H9 (cell line): ENCODE results near the gene DCT. TPM values are rescaled to one million over a fixed set of nuclear protein-coding genes. Genes with fewer than 3 reads are reported as not detected.

Experiments used
- DNase-seq: peaks from one replicate; pipeline ENCODE4 v3.0.0-alpha.2; 2017
- H2AFZ ChIP-seq: one replicate; pipeline ENCODE4 v1.6.1; 2013; ENCODE audit warnings: mild to moderate bottlenecking, low read length, control low read depth, moderate library complexity
- H2AK5ac ChIP-seq: 2 replicates; pipeline ENCODE4 v1.6.1; 2013; ENCODE audit warnings: low read length, control low read depth, mixed read lengths; ENCODE audit not compliant: insufficient read length
- H2BK120ac ChIP-seq: one replicate; pipeline ENCODE4 v1.6.1; 2013; ENCODE audit warnings: low read depth, mild to moderate bottlenecking, low read length, control low read depth, inconsistent platforms; ENCODE audit not compliant: poor library complexity, severe bottlenecking
- H2BK12ac ChIP-seq: 2 replicates; pipeline ENCODE4 v1.6.1; 2013; ENCODE audit warnings: low read length, control low read depth, mixed read lengths, low read depth; ENCODE audit not compliant: insufficient read length
- H2BK15ac ChIP-seq: 2 replicates; pipeline ENCODE4 v1.6.1; 2013; ENCODE audit warnings: low read depth, low read length, control low read depth
- H2BK20ac ChIP-seq: one replicate; pipeline ENCODE4 v1.6.1; 2013; ENCODE audit warnings: low read depth, mild to moderate bottlenecking, low read length, control low read depth, inconsistent platforms; ENCODE audit not compliant: poor library complexity, severe bottlenecking
- H2BK5ac ChIP-seq: 2 replicates; pipeline ENCODE4 v1.6.1; 2013; ENCODE audit warnings: low read length, control low read depth, mixed read lengths; ENCODE audit not compliant: insufficient read length
- H3K14ac ChIP-seq: 2 replicates; pipeline ENCODE4 v1.6.1; 2013; ENCODE audit warnings: low read length, control low read depth; ENCODE audit not compliant: insufficient read depth
- H3K18ac ChIP-seq: 2 replicates; pipeline ENCODE4 v1.6.1; 2013; ENCODE audit warnings: low read depth, mild to moderate bottlenecking, mixed read lengths, low read length, control low read depth; ENCODE audit not compliant: insufficient read length
- H3K23ac ChIP-seq: 2 replicates; pipeline ENCODE4 v1.6.1; 2013; ENCODE audit warnings: low read length, control low read depth, mixed read lengths, low read depth; ENCODE audit not compliant: insufficient read length
- H3K23me2 ChIP-seq: 2 replicates; pipeline ENCODE4 v1.6.1; 2013; ENCODE audit warnings: low read depth, mild to moderate bottlenecking, mixed read lengths, low read length, control low read depth; ENCODE audit not compliant: insufficient read length, poor library complexity, severe bottlenecking
- H3K27ac ChIP-seq: 2 replicates; pipeline ENCODE4 v1.5.1; 2013; ENCODE audit warnings: low read length, control low read depth, mixed read lengths, low read depth; ENCODE audit not compliant: insufficient read length
- H3K27me3 ChIP-seq: 2 replicates; pipeline ENCODE4 v1.6.1; 2013; ENCODE audit warnings: low read length, control low read depth, inconsistent platforms; ENCODE audit not compliant: insufficient read depth
- H3K4ac ChIP-seq: 2 replicates; pipeline ENCODE4 v1.6.1; 2013; ENCODE audit warnings: low read depth, mild to moderate bottlenecking, control low read depth, inconsistent platforms, low read length, moderate library complexity
- H3K4me1 ChIP-seq: 2 replicates; pipeline ENCODE4 v1.6.1; 2013; ENCODE audit warnings: low read length, control low read depth, inconsistent platforms; ENCODE audit not compliant: insufficient read depth
- H3K4me2 ChIP-seq: 2 replicates; pipeline ENCODE4 v1.6.1; 2013; ENCODE audit warnings: low read length, control low read depth, mixed read lengths; ENCODE audit not compliant: insufficient read length, insufficient read depth
- H3K56ac ChIP-seq: 2 replicates; pipeline ENCODE4 v1.6.1; 2013; ENCODE audit warnings: low read depth, mild to moderate bottlenecking, mixed read lengths, low read length, control low read depth; ENCODE audit not compliant: insufficient read length
- H3K79me1 ChIP-seq: 2 replicates; pipeline ENCODE4 v1.6.1; 2013; ENCODE audit warnings: low read depth, mild to moderate bottlenecking, moderate library complexity, low read length, control low read depth, inconsistent platforms; ENCODE audit not compliant: insufficient read depth, poor library complexity, severe bottlenecking
- H3K79me2 ChIP-seq: 2 replicates; pipeline ENCODE4 v1.6.1; 2013; ENCODE audit warnings: low read length, control low read depth, inconsistent platforms; ENCODE audit not compliant: insufficient read depth
- H3K9ac ChIP-seq: 2 replicates; pipeline ENCODE4 v1.6.1; 2013; ENCODE audit warnings: low read length, control low read depth, mixed read lengths; ENCODE audit not compliant: insufficient read length; ENCODE audit errors: extremely low read depth
- H3K9me3 ChIP-seq: one replicate; pipeline ENCODE4 v1.6.1; 2013; ENCODE audit warnings: low read depth, low read length, inconsistent platforms; ENCODE audit not compliant: control insufficient read depth
- H3T11ph ChIP-seq: one replicate; pipeline ENCODE4 v1.6.1; 2013; ENCODE audit warnings: mild to moderate bottlenecking, low read length, control low read depth, inconsistent platforms
- H4K20me1 ChIP-seq: one replicate; pipeline ENCODE4 v1.6.1; 2013; ENCODE audit not compliant: control insufficient read depth, insufficient read length, insufficient read depth
- H4K5ac ChIP-seq: 2 replicates; pipeline ENCODE4 v1.6.1; 2013; ENCODE audit warnings: low read depth, mild to moderate bottlenecking, mixed read lengths, low read length, control low read depth; ENCODE audit not compliant: insufficient read length
- H4K8ac ChIP-seq: replicated peaks from 2 replicates; pipeline ENCODE4 v1.6.1; 2013; ENCODE audit warnings: low read length, control low read depth, mixed read lengths, low read depth; ENCODE audit not compliant: insufficient read length
- H4K91ac ChIP-seq: 2 replicates; pipeline ENCODE4 v1.6.1; 2013; ENCODE audit warnings: low read depth, mild to moderate bottlenecking, moderate library complexity, mixed read lengths, low read length, control low read depth; ENCODE audit not compliant: insufficient read length
- H3K27ac Mint-ChIP-seq, 3 experiments: 2 replicates in 2 of 3; 3 replicates in 1 of 3; pipeline ENCODE4 v1.8.0; 2020 to 2021; ENCODE audit warnings: mixed read lengths in 3 of 3, mild to moderate bottlenecking in 1 of 3, moderate library complexity in 1 of 3
- H3K27me3 Mint-ChIP-seq: 2 replicates; pipeline ENCODE4 v1.8.0; 2021; ENCODE audit warnings: low read depth, mild to moderate bottlenecking, moderate library complexity, mixed read lengths
- H3K36me3 Mint-ChIP-seq, 3 experiments: 2 replicates in 2 of 3; 3 replicates in 1 of 3; pipeline ENCODE4 v1.8.0; 2020 to 2021; ENCODE audit warnings: low read depth in 3 of 3, mixed read lengths in 3 of 3; ENCODE audit not compliant: insufficient read depth in 1 of 3
- H3K4me1 Mint-ChIP-seq, 2 experiments: 2 replicates each; pipeline ENCODE4 v1.8.0; 2020; ENCODE audit warnings: mixed read lengths in 2 of 2
- H3K4me3 Mint-ChIP-seq, 2 experiments: 2 replicates in 1 of 2; 3 replicates in 1 of 2; pipeline ENCODE4 v1.8.0; 2020 to 2021; ENCODE audit warnings: mild to moderate bottlenecking in 2 of 2, mixed read lengths in 2 of 2, moderate library complexity in 1 of 2
- H3K9me3 Mint-ChIP-seq, 2 experiments: 2 replicates in 1 of 2; 3 replicates in 1 of 2; pipeline ENCODE4 v1.8.0; 2020; ENCODE audit warnings: mild to moderate bottlenecking in 2 of 2, mixed read lengths in 2 of 2, moderate library complexity in 1 of 2
- WGBS: extraction: QIAGEN DNeasy Blood & Tissue Kit; methylation state at CpG from one replicate; pipeline ENCODE4 v1.1.7; 2013; ENCODE audit warnings: missing lambda C conversion rate, low lambda C conversion rate, mixed read lengths; ENCODE audit not compliant: insufficient read length; ENCODE audit errors: extremely low coverage; 5-methylcytosine and 5-hydroxymethylcytosine counted together
- total RNA-seq: library from RNA; stranded (reverse); gene quantifications from 2 replicates; pipeline ENCODE4 v1.2.1, GENCODE V29; 2021
- TF ChIP-seq, protein P1 (sequence below): fragments of 200-600 bp; sonication (generic); conservative IDR thresholded peaks from 3 replicates; pipeline ENCODE4 v1.8.0; 2021; ENCODE audit warnings: antibody characterized with exemption, mild to moderate bottlenecking

DCT gene
- total RNA-seq, 1 experiment from 2014 or later, result not detected

- TF ChIP-seq, protein P1, sequence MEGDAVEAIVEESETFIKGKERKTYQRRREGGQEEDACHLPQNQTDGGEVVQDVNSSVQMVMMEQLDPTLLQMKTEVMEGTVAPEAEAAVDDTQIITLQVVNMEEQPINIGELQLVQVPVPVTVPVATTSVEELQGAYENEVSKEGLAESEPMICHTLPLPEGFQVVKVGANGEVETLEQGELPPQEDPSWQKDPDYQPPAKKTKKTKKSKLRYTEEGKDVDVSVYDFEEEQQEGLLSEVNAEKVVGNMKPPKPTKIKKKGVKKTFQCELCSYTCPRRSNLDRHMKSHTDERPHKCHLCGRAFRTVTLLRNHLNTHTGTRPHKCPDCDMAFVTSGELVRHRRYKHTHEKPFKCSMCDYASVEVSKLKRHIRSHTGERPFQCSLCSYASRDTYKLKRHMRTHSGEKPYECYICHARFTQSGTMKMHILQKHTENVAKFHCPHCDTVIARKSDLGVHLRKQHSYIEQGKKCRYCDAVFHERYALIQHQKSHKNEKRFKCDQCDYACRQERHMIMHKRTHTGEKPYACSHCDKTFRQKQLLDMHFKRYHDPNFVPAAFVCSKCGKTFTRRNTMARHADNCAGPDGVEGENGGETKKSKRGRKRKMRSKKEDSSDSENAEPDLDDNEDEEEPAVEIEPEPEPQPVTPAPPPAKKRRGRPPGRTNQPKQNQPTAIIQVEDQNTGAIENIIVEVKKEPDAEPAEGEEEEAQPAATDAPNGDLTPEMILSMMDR, result no peak
- no peaks in the 10 kb centered on the region for H3K9me3 ChIP-seq
- no peak overlapping the region for H2AK5ac ChIP-seq
- no peaks in the 10 kb centered on the region for H3K79me1 ChIP-seq
- H3K36me3 Mint-ChIP-seq, result no peaks in the 10 kb centered on the region
- no peak overlapping the region for H2AFZ ChIP-seq
- H3K4me1 ChIP-seq, result no peaks in the 10 kb centered on the region
- H2BK5ac ChIP-seq, result no peak overlapping the region
- no peak overlapping the region for H3K27ac ChIP-seq
- H3K4ac ChIP-seq, result no peak overlapping the region
- no peak overlapping the region for H3K4me3 Mint-ChIP-seq
- H2BK120ac ChIP-seq, result no peak overlapping the region
- H3K4me2 ChIP-seq, result no peak overlapping the region
- H4K91ac ChIP-seq, result no peak overlapping the region
- no peak overlapping the region for H2BK15ac ChIP-seq
- no peak overlapping the region for H3K18ac ChIP-seq
- no peak overlapping the region for H3K56ac ChIP-seq
- H3K27me3 Mint-ChIP-seq, result 0 out of 2 replicates have a peak, but pooled peaks cover 2% of the 10 kb centered on the region
- H2BK12ac ChIP-seq, result no peak overlapping the region
- no peak overlapping the region for H3K9ac ChIP-seq
- DNase-seq, result no peak
- no peaks in the 10 kb centered on the region for H3K27me3 ChIP-seq
- no CpG with 5 or more reads among the region's 3 CpGs for WGBS
- no peak overlapping the region for H3K23ac ChIP-seq
- H3K23me2 ChIP-seq, result no peaks in the 10 kb centered on the region
- no peak overlapping the region for H2BK20ac ChIP-seq
- no peaks in the 10 kb centered on the region for H3K9me3 Mint-ChIP-seq
- H3K27ac Mint-ChIP-seq, result no peak overlapping the region
- no peaks in the 10 kb centered on the region for H4K20me1 ChIP-seq
- H3K79me2 ChIP-seq, result no peaks in the 10 kb centered on the region
- peaks cover 0 to 4% of the 10 kb centered on the region in 2 experiments; a peak in 1 of 4 replicates for H3K4me1 Mint-ChIP-seq
- H3K14ac ChIP-seq, result no peak overlapping the region
- H4K8ac ChIP-seq, result no peak overlapping the region
- H3T11ph ChIP-seq, result no peak overlapping the region
- H4K5ac ChIP-seq, result no peak overlapping the region
These were observed 1.2 kb upstream of the DCT start for GRCh38 chr13:94480672-94481145.
